ENCODE results near the gene RAVER1.
A peak's percentile ranks its signal among the peaks of the same experiment; 100 is the strongest.

RAVER1 gene

DNA sequence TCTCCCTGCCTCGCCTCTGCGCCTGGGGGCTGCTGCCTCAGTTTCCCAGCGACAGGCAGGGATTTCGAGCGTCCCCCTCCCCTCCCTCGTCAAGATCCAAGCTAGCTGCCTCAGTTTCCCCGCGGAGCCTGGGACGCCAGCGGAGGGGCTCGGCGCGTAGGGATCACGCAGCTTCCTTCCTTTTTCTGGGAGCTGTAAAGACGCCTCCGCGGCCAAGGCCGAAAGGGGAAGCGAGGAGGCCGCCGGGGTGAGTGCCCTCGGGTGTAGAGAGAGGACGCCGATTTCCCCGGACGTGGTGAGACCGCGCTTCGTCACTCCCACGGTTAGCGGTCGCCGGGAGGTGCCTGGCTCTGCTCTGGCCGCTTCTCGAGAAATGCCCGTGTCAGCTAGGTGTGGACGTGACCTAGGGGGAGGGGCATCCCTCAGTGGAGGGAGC lies 63.1 kb downstream of the RAVER1 start:
- DNase-seq (ENCODE audit: low spot score): no peak
- no peak for FAIRE-seq

- FAIRE-seq (no peak), DNase-seq (ENCODE audit: low spot score) (peak; percentile 79)
Measured at GRCh38 chr19:10269333-10270179, 63.8 kb downstream of the RAVER1 start.

- DNase-seq (ENCODE audit: low spot score) (no peak), FAIRE-seq (no peak)
Measured at GRCh38 chr19:10268071-10268470, 65.3 kb downstream of the RAVER1 start.

DNA sequence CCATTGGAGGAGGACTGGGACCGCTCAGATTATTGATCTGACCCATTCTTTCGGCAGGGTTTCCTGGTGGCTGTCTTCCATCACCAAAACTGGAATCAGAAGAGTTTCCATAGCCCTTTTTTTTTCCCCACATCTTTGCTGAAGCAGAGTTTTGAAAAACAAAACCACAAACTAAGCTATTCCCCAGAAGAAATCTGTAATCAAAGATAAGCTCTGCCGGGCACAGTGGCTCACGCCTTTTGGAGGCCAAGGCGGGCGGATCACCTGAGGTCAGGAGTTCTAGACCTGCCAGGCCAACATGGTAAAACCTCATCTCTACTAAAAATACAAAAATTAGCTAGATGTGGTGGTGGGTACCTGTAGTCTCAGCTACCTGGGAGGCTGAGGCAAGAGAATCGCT lies 66.6 kb downstream of the RAVER1 start:
- no peak for DNase-seq (ENCODE audit: low spot score)

More for the DNA sequence above, 66.6 kb downstream of the RAVER1 start:
- FAIRE-seq: no peak

All from urothelium cell line (cell line).